Cerebellar nuclear complex (tissue), 1 donor: ENCODE data around the gene VIPR2.
"Not testable (repeated sequence)": the region's sequence is repeated elsewhere in the genome, so short reads cannot be mapped to it uniquely, and the experiment has no call there.

ENCODE experiments used
- DNase-seq, 2 experiments: peaks; one replicate each; lab custom pipeline; 2025; lab: John Stamatoyannopoulos, UW

The VIPR2 gene

GRCh38 chr7:159144758-159145489 lies at the start of gene VIPR2:
Gene VIPR2 (minus strand): TSS chr7:159144867. CDS start chr7:159144771, 96 bp downstream.
- DNase-seq = no peak

GRCh38 chr7:159193543-159194090 lies 49.0 kb upstream of the VIPR2 start:
- DNase-seq = no peak

GRCh38 chr7:159192725-159193453 lies 48.2 kb upstream of the VIPR2 start:
- DNase-seq = no peak

DNA sequence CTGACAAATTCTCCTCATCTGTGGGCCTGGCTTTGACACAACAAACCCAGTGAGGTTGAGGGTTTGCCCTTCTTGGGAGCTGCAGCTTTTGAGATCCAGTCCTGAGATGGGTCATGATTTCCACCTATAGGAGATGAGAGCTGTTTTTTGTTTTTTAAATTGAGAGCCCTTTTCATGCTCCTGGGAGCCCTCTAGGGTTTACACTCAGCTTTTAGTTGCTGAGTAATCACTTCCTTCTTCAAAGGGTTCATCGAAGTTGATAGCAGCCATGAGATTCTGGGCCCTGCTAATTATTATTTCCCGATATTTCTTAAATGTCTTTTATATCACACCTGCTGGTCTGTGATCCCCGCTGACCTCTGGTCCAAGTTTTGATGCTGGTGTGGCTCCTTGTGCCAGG lies 47.3 kb upstream of the VIPR2 start:
- DNase-seq = no peak

- DNase-seq = no peak
These were observed 46.6 kb upstream of the VIPR2 start for GRCh38 chr7:159191236-159191635.

- no peak for DNase-seq
These were observed 43.3 kb upstream of the VIPR2 start for GRCh38 chr7:159188011-159188410.

DNA sequence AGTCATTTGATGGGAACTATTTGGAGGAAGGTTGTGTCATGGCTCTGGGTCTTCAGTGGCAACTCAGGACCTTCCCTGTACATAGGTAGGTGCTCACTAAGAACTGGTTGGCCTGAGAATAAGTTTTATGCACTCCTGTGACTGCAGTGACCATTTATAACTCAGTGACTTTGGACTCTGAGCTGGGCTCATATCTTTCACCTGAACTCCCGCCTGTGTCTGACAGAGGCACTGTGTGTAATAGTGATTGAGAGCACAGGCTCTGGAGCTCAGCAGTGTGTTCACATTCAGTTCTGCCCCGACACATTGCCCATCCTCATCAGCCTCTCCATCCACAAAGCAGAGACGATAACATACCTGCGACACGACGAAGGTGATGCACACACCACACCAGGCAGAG lies 34.6 kb upstream of the VIPR2 start:
- no peak for DNase-seq

DNA sequence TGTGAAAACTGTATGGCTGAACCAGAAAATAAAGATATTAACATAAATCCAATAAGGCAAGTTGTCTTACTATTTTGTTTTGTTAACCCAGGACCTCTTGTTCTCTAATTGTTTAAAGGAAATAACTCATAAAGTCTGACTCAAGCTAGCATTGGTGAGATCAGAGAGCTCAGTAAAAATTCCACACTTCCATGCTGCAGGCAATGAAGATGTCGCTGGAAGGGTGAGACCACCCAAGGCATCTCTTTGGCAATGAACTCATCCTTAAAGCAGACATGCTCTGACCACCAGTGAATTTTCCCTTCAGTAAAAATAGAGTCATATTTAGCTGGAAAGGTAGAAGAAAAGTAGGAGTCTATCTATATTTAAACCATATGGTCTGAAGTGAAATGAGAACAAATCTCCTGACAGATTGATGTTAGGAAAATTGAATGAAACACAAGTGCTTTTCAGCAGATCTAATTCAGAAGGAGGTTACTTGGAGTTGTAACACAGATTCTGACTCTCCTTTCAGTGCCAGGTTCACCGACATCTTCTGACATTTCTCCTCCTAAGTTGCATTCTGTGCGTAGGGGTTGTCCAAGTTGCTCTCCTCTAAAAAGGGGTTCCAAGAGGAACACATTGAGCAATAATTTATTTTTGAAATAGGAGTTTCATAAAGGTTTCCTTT lies 32.8 kb upstream of the VIPR2 start:
- no peak for DNase-seq

GRCh38 chr7:159175792-159176191 lies 31.1 kb upstream of the VIPR2 start:
- no peak for DNase-seq

DNA sequence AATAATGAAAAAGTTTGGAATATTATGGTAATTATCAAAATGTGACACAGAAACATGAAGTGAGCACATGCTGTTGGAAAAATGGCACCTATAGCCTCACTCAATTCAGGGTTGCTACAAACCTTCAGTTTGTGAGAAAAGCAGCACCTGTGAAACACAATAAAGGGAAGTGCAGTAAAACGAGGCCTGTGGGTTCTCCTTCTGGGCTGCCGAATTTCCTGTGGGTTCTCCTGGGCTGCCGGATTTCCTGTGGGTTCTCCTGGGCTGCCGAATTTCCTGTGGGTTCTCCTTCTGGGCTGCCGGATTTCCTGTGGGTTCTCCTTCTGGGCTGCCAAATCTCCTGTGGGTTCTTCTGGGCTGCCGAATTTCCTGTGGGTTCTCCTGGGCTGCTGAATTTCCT lies 30.4 kb upstream of the VIPR2 start:
- not testable (repeated sequence) for DNase-seq

- no peak for DNase-seq
These were observed 27.7 kb upstream of the VIPR2 start for GRCh38 chr7:159172400-159172799.

DNA sequence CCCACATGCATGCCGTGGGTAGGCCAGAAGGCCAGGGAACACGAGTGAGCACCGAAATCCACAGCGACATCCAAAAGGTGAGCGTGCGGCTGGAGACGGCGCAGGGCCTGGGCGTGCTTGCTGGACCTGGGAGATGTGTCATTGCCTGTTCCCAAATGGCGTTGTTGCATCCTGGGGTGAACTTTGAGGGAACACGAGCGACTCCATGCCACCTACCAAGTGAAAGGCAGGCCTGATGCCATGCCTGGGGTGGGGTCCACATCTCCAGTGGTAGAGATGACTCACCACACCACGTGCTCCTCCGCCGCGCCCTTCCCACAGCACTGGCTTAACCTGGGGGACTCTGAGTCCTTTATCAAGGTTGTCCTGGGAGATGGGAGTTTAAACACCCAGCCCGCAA lies 24.7 kb upstream of the VIPR2 start:
- DNase-seq = no peak

DNA sequence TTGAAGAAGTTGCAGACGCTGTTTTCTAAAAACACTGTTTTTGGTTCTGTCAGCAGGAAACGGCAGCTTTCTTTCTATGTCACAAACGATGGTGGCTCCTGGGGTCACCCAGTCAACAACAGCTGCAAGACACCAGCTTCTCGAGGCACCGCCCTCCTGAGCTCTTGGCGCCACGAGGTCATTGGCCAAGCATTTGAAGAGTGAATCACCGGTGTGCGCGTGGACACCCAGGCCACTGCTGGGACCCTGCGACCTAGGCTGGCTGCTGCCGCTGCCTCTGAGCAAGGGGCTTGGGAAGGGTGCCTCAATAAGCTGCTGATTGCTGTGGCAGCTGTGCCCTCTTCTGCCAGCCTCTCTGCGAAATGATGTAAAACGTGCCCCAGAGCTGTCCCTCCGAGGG lies 22.5 kb upstream of the VIPR2 start:
- no peak for DNase-seq

GRCh38 chr7:159166530-159166929 lies 21.9 kb upstream of the VIPR2 start:
- no peak for DNase-seq

DNA sequence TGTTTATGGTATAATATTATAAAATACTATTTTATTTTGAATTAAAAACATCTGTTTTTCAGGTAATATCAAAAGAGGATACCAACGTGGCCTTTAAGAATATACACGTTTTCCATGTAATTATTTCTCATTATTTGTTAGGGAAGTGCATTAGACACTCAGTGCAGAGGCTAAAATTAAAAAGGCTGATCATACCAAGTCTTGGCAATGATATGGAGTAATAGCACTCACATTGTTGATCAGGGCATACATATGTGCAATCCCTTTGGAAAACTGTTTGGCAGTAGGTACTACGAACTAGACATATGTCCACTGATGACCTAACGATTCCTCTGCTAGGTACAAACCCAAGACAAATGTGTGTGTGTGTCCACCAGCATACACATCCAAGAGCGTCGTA lies 20.7 kb upstream of the VIPR2 start:
- no peak for DNase-seq

- not testable (repeated sequence) for DNase-seq
These were observed 19.1 kb upstream of the VIPR2 start for GRCh38 chr7:159163703-159164301.

GRCh38 chr7:159162050-159162626 lies 17.5 kb upstream of the VIPR2 start:
- DNase-seq = not testable (repeated sequence)

GRCh38 chr7:159160450-159160849 lies 15.8 kb upstream of the VIPR2 start:
- no peak for DNase-seq

DNA sequence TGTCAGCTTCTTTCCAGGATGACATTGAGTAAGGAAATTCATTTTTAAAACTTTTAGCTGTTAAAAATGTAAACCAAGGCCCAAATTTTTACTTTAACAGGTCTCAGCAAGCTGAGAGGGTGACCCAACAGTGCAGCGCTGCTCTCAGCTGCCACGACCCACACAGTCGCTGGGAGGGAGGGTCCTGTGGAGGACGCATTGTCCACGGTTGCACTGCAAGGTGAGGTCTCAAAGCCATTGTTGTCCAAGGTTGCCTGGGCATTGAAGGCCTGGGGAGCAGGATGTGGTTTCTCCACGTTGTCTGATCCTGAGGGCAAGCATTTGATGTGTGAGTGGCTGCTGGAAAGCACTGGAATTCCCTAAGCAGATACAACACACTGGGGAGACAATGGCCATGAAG lies 15.1 kb upstream of the VIPR2 start:
- no peak for DNase-seq

DNA sequence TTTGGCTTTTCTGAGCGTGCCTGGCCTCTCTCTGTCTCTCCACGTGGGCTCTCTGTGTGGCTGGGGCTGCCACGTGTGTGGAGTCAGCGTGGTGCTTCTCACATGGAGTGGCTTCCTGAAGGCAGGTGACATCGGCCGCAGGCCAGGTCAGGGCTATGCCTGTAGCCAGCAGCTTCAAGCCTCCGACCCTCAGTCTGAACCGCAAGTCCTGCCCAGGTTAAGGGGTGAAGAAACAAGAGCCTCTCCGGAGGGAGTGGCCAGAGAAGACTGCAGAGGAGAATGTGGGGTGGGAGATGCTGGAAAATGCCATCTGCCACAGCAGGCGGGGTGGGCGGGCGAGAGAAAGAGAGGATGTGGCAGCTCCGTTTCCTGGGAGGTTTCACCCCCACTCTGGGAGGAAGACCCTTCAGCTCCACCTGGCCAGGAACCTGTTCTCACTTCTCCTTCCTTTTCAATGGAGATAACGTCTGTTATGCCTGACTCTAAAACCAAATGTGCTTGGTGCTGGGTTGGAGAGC lies 14.3 kb upstream of the VIPR2 start:
- no peak for DNase-seq

DNA sequence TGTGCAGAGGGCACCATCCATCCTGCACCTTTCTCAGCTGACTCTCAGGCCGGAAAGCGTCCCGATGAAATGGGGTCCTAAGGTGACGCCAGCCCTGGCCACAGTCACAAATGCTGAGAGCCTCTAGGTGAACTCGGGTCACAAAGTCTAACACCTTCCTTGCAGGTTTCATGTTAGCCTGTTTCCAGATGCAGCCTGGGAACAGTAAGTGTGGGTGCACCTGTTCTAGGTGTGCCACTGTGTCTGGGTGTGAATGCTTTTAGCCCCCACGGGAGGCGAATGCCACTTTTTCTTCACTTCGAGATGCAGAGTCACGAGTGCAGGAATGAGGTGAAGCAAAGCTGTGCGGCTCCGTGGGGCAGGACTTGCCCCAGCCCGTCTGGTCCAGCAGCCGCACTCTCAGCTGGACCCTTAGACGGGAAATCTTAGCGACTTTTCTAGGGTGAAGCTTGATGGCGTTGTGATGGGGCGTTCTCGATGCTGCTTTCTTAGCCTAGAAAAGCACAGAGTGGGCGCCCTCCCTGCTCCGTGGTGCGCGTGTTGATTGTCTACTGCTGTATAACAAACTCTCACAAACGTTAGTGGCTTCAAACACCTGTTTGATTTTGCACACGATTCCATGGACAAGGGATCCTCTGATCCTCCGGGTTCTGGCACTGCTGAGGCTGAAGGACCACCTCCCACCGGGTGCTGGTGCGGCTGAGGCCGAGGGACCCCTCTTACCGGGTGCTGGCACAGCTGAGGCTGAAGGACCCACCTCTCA lies 13.6 kb upstream of the VIPR2 start:
- DNase-seq = no peak
